Measurements from ENCODE around the gene ANGPT4.

Gene ANGPT4

GRCh38 chr20:916125-916799, at the start of gene ANGPT4:
ANGPT4 (minus strand) TSS chr20:916334; CDS start chr20:916214, 120 bp downstream.
- TF ChIP-seq, protein P1, sequence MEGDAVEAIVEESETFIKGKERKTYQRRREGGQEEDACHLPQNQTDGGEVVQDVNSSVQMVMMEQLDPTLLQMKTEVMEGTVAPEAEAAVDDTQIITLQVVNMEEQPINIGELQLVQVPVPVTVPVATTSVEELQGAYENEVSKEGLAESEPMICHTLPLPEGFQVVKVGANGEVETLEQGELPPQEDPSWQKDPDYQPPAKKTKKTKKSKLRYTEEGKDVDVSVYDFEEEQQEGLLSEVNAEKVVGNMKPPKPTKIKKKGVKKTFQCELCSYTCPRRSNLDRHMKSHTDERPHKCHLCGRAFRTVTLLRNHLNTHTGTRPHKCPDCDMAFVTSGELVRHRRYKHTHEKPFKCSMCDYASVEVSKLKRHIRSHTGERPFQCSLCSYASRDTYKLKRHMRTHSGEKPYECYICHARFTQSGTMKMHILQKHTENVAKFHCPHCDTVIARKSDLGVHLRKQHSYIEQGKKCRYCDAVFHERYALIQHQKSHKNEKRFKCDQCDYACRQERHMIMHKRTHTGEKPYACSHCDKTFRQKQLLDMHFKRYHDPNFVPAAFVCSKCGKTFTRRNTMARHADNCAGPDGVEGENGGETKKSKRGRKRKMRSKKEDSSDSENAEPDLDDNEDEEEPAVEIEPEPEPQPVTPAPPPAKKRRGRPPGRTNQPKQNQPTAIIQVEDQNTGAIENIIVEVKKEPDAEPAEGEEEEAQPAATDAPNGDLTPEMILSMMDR (IDR thresholded peaks at IDR 0.05; ENCODE audit: insufficient read depth, low read depth, low read length, missing control alignments), result no peak
- H3K4me3 ChIP-seq (ENCODE audit: low read depth, low read length), result no peak within 1 kb of the TSS
- DNase-seq (ENCODE audit: low read depth), result no peak

DNA sequence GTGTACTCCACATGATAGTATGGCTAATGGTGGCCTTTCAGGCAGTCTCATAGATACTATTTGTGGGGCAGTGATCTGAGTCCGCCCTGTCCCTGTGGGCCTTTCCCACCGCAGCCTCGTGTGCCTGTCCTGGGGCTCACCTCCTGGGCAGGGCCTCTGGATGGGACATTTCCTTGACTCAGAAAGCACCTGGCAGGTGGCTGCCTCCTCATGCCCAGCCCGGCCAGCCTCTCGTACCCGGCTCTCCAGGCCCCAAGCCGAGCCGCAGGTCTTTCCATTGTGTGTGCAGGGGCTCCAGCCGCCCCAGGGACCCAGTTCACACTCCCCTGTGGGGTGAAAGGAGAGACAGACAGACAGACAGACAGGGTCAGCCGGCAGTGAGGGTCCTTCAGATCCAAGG, 47.7 kb upstream of the ANGPT4 start:
- TF ChIP-seq, protein P1 (IDR thresholded peaks at IDR 0.05; ENCODE audit: insufficient read depth, low read depth, low read length, missing control alignments), result no peak
- H3K4me3 ChIP-seq (ENCODE audit: low read depth, low read length), result no peak overlapping the region
- no peak for DNase-seq (ENCODE audit: low read depth)

DNA sequence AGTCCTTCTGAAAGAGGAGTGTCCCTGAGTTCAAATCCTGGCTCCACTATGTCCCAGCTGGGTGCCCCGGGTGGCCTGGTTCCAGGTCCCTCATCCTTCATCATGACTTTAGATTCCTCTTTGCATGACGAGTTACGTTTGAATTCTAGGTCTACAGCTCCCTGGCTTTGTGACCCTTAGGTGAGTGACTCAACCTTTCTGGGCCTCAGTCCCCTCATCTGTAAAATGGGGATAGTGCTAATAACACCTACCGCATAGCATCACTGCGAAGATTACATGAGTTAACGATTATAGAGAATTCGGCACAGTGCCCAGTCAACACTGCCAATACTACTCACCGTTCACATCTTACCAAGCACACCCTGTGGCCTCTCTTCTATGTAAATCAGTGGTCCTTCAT, 46.5 kb upstream of the ANGPT4 start:
- H3K4me3 ChIP-seq (ENCODE audit: low read depth, low read length), result no peak overlapping the region
- no peak for DNase-seq (ENCODE audit: low read depth)
- TF ChIP-seq, protein P1 (IDR thresholded peaks at IDR 0.05; ENCODE audit: insufficient read depth, low read depth, low read length, missing control alignments), result no peak

- no peak for DNase-seq (ENCODE audit: low read depth)
- TF ChIP-seq, protein P1 (IDR thresholded peaks at IDR 0.05; ENCODE audit: insufficient read depth, low read depth, low read length, missing control alignments), result no peak
- H3K4me3 ChIP-seq (ENCODE audit: low read depth, low read length), result no peak overlapping the region
Observed at GRCh38 chr20:962223-962622, 46.1 kb upstream of the ANGPT4 start.

GRCh38 chr20:961768-962167, 45.6 kb upstream of the ANGPT4 start:
- DNase-seq (ENCODE audit: low read depth), result no peak
- TF ChIP-seq, protein P1 (IDR thresholded peaks at IDR 0.05; ENCODE audit: insufficient read depth, low read depth, low read length, missing control alignments), result no peak
- H3K4me3 ChIP-seq (ENCODE audit: low read depth, low read length), result no peak overlapping the region

DNA sequence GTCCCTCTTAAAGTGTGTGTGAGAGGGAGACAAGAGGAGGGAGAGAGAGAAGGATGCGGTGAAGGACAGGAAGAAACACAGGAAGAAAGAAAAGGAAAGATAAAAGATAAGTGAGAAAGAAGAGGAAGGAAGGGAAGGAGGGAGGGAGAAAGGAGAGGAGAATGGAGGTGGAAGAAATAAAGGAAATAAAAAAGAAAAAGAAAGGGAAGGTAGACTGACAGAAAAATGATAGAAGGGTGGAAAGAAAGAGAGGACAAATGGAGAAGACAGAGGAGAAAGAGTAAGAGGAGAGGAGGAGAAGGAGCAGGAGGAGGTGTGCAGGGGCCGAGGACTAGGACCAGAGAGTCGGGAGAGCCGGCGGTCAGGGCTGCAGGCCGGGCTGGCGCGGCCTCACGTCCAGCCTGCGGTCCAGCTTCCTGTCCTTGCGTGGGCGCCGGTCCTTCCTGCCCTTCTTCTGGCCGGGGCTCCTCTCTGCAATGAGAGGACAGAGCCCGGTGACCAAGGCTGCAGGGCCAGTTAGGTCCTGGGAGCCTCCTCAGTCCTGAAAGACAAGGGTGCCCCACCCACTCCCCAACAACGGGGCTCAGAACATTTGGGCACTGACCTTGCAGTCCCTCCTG, 44.0 kb upstream of the ANGPT4 start:
- no peak overlapping the region for H3K4me3 ChIP-seq (ENCODE audit: low read depth, low read length)
- TF ChIP-seq, protein P1 (IDR thresholded peaks at IDR 0.05; ENCODE audit: insufficient read depth, low read depth, low read length, missing control alignments), result no peak
- no peak for DNase-seq (ENCODE audit: low read depth)

Data from GM12865 (cell line).